Prostate gland (tissue), 2 donors: Measurements from ENCODE around the gene CLK3. TPM values are rescaled to one million over a fixed set of nuclear protein-coding genes. Genes with fewer than 3 reads are reported as not detected.

Experiments used
- DNase-seq: peaks from one replicate; pipeline ENCODE4 v3.0.0-alpha.2; 2019; ENCODE audit warnings: low spot score
- H3K27ac ChIP-seq, 2 donors: fragments of 200-600 bp; sonication (generic); 2 replicates each; pipeline ENCODE4 v1.5.1; 2017 to 2019
- H3K27me3 ChIP-seq: fragments of 200-600 bp; sonication (generic); replicated peaks from 2 replicates; pipeline ENCODE4 v1.5.1; 2019; ENCODE audit not compliant: insufficient read depth
- H3K36me3 ChIP-seq, 2 donors: fragments of 200-600 bp; sonication (generic); 1 replicate in 1 of 2; 2 replicates in 1 of 2; pipeline versions ENCODE4 v1.5.1 to v1.8.1; 2017 to 2019
- H3K4me1 ChIP-seq: fragments of 200-600 bp; sonication (generic); replicated peaks from 2 replicates; pipeline ENCODE4 v1.5.1; 2019
- H3K4me3 ChIP-seq, 2 donors: fragments of 200-600 bp; sonication (generic); 2 replicates each; pipeline ENCODE4 v1.5.1; 2017 to 2019
- H3K9me3 ChIP-seq: fragments of 200-600 bp; sonication (generic); 2 replicates; pipeline ENCODE4 v1.5.1; 2017
- CTCF ChIP-seq, 4 experiments: fragments of 200-600 bp in 2 of 4; fragments of 450-650 bp in 2 of 4; sonication (generic) in 2 of 4; IDR thresholded peaks; 1 replicate in 3 of 4; 2 replicates in 1 of 4; pipeline ENCODE4 v1.5.1; 2016 to 2019; ENCODE audit warnings: antibody characterized with exemption in 4 of 4, mild to moderate bottlenecking in 2 of 4, moderate library complexity in 2 of 4
- POLR2A ChIP-seq: fragments of 450-650 bp; IDR thresholded peaks from one replicate; pipeline ENCODE4 v1.6.1; 2016; ENCODE audit warnings: antibody characterized with exemption, mild to moderate bottlenecking
- POLR2AphosphoS5 ChIP-seq: sonication (generic); formaldehyde crosslinking; IDR thresholded peaks from one replicate; pipeline ENCODE4 v1.6.1; 2017; ENCODE audit warnings: antibody characterized with exemption
- WGBS: methylation state at CpG from one replicate; pipeline ENCODE4 v1.1.5; 2018; 5-methylcytosine and 5-hydroxymethylcytosine counted together
- intact Hi-C: fragments of 100-400 bp; cut with DNase I; formaldehyde crosslinking; loops from one replicate; pipeline ENCODE4 v1.14.2; 2022
- total RNA-seq, 2 donors: library from RNA; depleted of rRNA; stranded (reverse); fragments of >200 nt; gene quantifications; one replicate each; pipeline ENCODE4 v1.1.0, GENCODE V29; 2016

The CLK3 gene
- total RNA-seq, 2 donors from 2014 or later, result 140 to 180 TPM

GRCh38 chr15:74620636-74621545, 5.3 kb downstream of the CLK3 start:
- peak; percentile 58 for DNase-seq

GRCh38 chr15:74621546-74621920, 5.9 kb downstream of the CLK3 start:
- H3K27ac ChIP-seq, result no peak overlapping the region
- peaks cover 18 to 44% of the 10 kb centered on the region in 2 donors for H3K36me3 ChIP-seq
- H3K27me3 ChIP-seq, result no peaks in the 10 kb centered on the region
- intact Hi-C loops, result no loop called here
- no peak overlapping the region for H3K4me3 ChIP-seq
- TF ChIP-seq CTCF (IDR thresholded peaks at IDR 0.05) (no peak), POLR2AphosphoS5 (no peak), POLR2A (no peak)
- DNase-seq, result no peak
- 79% methylated on average over 15 of the region's 16 CpGs for WGBS
- no peaks in the 10 kb centered on the region for H3K9me3 ChIP-seq
- H3K4me1 ChIP-seq, result peaks cover 19% of the 10 kb centered on the region

More at GRCh38 chr15:74620636-74621545, 5.3 kb downstream of the CLK3 start:
- Histone ChIP-seq H3K27me3 (no peaks in the 10 kb centered on the region), H3K4me1 (peaks cover 19% of the 10 kb centered on the region), H3K27ac (no peak overlapping the region), H3K4me3 (no peak overlapping the region), H3K36me3 (peaks cover 18 to 38% of the 10 kb centered on the region in 2 donors), H3K9me3 (no peaks in the 10 kb centered on the region)
- intact Hi-C loops, result no loop called here
- WGBS, result 49% methylated on average over 23 of the region's 23 CpGs
- TF ChIP-seq POLR2AphosphoS5 (peak; percentile 48), CTCF (IDR thresholded peaks at IDR 0.05) (peak in 3 of 4 experiments; percentile 57 to 88 (median 77)), POLR2A (no peak)

- no peak for TF ChIP-seq POLR2A
- no peak for TF ChIP-seq CTCF (IDR thresholded peaks at IDR 0.05)
- TF ChIP-seq POLR2AphosphoS5, result no peak
- Histone ChIP-seq H3K4me1 (peaks cover 16% of the 10 kb centered on the region), H3K9me3 (no peaks in the 10 kb centered on the region), H3K27ac (no peak overlapping the region), H3K4me3 (no peak overlapping the region), H3K27me3 (no peaks in the 10 kb centered on the region), H3K36me3 (peaks cover 22 to 48% of the 10 kb centered on the region in 2 donors)
- 82% methylated on average over 21 of the region's 21 CpGs for WGBS
- intact Hi-C loops, result no loop called here
- no peak for DNase-seq
These were observed 6.3 kb downstream of the CLK3 start for GRCh38 chr15:74621936-74622335.

- Histone ChIP-seq H3K4me3 (no peak overlapping the region), H3K36me3 (peaks cover 23 to 56% of the 10 kb centered on the region in 2 donors), H3K27ac (no peak overlapping the region), H3K9me3 (no peaks in the 10 kb centered on the region), H3K4me1 (peaks cover 7% of the 10 kb centered on the region), H3K27me3 (no peaks in the 10 kb centered on the region)
- no peak for TF ChIP-seq CTCF (IDR thresholded peaks at IDR 0.05)
- no peak for TF ChIP-seq POLR2A
- TF ChIP-seq POLR2AphosphoS5, result no peak
- WGBS, result 76% methylated on average over 3 of the region's 3 CpGs
- no peak for DNase-seq
- intact Hi-C loops, result no loop called here
These were observed 7.1 kb downstream of the CLK3 start for GRCh38 chr15:74622758-74623157.
